Transverse colon (tissue), 3 donors: ENCODE measurements around the gene ANKRD44.

Experiments used
- CTCF ChIP-seq, 5 experiments: fragments of 200-600 bp in 3 of 5; fragments of 450-650 bp in 2 of 5; sonication (generic) in 3 of 5; IDR thresholded peaks; 1 replicate in 2 of 5; 2 replicates in 3 of 5; pipeline ENCODE4 v1.5.1; 2016 to 2017; ENCODE audit warnings: antibody characterized with exemption in 5 of 5, inconsistent platforms in 3 of 5, mild to moderate bottlenecking in 2 of 5, moderate library complexity in 1 of 5
- EP300 ChIP-seq: sonication (generic); formaldehyde crosslinking; IDR thresholded peaks from one replicate; pipeline ENCODE4 v1.6.1; 2017; ENCODE audit warnings: antibody characterized with exemption, low read depth
- POLR2A ChIP-seq: fragments of 450-650 bp; IDR thresholded peaks from one replicate; pipeline ENCODE4 v1.6.1; 2016; ENCODE audit warnings: antibody characterized with exemption, mild to moderate bottlenecking, moderate library complexity

- TF ChIP-seq CTCF (IDR thresholded peaks at IDR 0.05): no peak
- TF ChIP-seq POLR2A: no peak
- TF ChIP-seq EP300: no peak
These were observed 30.4 kb downstream of the ANKRD44 start for GRCh38 chr2:197280015-197280702.
